ENCODE results near the gene RPL5. TPM values are rescaled to one million over a fixed set of nuclear protein-coding genes. Genes with fewer than 3 reads are reported as not detected.

Gene RPL5
- total RNA-seq = 1,117 and 1,288 TPM in 2 replicates

DNA sequence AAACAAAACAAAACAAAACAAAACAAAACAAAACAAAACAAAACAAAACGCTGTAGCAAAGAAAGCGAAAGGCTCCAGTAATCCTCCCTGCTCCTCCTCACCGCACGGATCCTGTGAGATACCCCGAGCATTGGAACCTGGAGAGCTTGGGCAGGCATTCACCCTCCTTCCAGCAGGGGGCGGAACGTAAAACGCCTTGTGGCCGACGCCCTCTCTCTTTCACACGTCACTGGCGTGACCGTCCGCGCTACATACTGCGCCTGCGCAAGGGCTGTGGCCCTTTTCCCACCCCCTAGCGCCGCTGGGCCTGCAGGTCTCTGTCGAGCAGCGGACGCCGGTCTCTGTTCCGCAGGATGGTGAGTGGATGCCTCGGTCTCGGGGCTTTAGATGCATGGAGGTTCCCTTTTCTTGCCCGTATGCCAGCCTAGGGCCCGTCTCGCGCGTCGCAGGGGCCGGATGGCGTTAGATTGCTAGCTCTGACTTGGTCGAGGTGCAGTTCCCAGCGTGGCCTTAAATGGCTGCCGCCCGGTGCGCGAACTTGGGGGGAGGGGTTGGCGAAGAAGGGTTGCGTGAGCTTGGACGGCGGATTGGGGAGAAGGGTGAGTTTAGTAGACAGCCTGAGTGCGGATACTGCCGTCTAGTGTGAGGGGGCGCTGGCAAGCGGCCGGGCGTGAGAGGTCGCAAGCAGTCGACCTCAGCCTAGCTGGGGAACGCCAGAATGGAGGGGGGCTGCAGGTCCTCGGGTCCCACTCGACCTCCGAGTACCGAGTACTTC is at the start of gene RPL5:
TSS of gene RPL5 (plus strand) at position 279 of the 775 bp plus-strand sequence. CDS start at position 354, 75 bp downstream.

DNA sequence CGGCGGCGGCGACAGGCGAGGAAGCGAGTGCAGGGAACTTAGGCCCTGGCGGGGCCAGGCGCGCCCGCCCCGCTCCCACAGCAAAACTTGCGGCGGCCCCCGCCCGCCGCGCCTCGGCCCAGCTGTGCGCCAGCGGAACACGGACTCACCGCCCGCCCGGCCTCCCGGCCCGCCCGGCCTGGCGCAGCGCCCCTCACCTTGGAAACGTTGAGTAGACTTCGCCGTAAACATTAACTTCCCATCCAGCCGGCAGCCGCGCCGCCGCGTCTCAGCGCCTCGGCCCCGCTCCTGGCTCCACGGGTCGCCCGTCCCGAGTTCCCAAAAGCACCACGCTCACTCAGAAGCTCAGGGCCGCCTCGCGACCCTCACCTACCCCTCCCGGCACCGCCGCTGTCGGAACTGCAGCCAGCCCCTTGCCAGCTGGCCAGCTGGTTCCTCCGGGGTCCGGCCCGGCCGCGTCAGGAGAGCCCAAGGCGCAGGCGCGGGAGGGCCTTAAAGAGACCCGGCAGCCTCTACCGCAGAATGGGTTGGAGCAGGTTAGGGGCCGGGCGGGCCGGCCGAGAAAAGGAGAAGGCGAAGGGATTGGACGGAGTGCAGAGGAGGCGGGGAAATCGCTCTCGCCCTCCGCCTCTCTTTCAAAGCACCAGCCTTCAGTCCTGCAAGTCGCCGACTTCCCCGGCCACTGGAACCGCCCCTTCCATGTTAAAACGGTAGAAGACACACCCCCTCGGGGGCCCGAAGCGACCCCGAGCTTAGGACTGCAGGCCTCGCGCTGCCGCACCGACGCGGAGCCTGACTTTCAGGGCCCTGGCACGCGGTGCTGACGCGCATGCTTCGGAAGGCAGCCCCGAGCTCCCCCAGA is 47.0 kb upstream of the RPL5 start, which contains the start of gene EVI5:
TSS of gene EVI5 (minus strand) at position 470 of the 862 bp plus-strand sequence. CDS start 48,562 bp downstream, outside the sequence.

Small RNA genes lying within 50 kb of the gene (small RNA-seq; reads per million reads assigned to genes)
- not detected for gene RF00432
- 144 reads per million, percentile 99 among the genes with 10 or more reads in this experiment for gene SNORA66
- gene SNORD21 = not detected

Other genes starting within 250 kb of the RPL5 start
- 21.2 and 34.6 TPM in 2 replicates for gene EVI5, start 46.9 kb upstream of the RPL5 start, total RNA-seq
- 0.65 and 0.67 TPM in 2 replicates for gene DIPK1A, start 129.4 kb downstream of the RPL5 start, total RNA-seq
- 39.8 and 40.8 TPM in 2 replicates for gene MTF2, start 247.2 kb downstream of the RPL5 start, total RNA-seq

Data from vein endothelial cell (primary cell).